Naive thymus-derived CD8-positive, alpha-beta T cell (primary cell): Measurements from ENCODE around the gene HOXD9. TPM values are rescaled to one million over a fixed set of nuclear protein-coding genes. Genes with fewer than 3 reads are reported as not detected.

Source experiments
- ATAC-seq, 2 donors: fragments of 150-1000 bp; cut with Tn5 transposase in 1 of 2; sonication (Bioruptor Pico), chemical (Tn5 transposase) in 1 of 2; 1 replicate in 1 of 2; 2 replicates in 1 of 2; pipeline ENCODE4 v1.10.0; 2021; ENCODE audit warnings: mild to moderate bottlenecking in 2 of 2, moderate library complexity in 2 of 2
- POLR2A ChIA-PET: fragments of 350-600 bp; sonication (Branson Sonifier 250); formaldehyde crosslinking; loops from one replicate; lab custom pipeline; 2021; ENCODE audit warnings: antibody characterized with exemption; lab: Charles Lee
- DNase-seq, 10 donors: peaks; one replicate each; pipeline versions ENCODE4 v3.0.0 to v3.0.0-alpha.2; 2020 to 2022
- H3K27ac Mint-ChIP-seq, 10 donors: one replicate each; pipeline ENCODE4 v1.8.0; 2020 to 2022; ENCODE audit warnings: mild to moderate bottlenecking in 10 of 10, mixed read lengths in 10 of 10, moderate library complexity in 4 of 10, inconsistent platforms in 1 of 10
- H3K27me3 Mint-ChIP-seq, 5 donors: one replicate each; pipeline ENCODE4 v1.8.0; 2021 to 2022; ENCODE audit warnings: mixed read lengths in 5 of 5
- H3K36me3 Mint-ChIP-seq, 3 donors: one replicate each; pipeline ENCODE4 v1.8.0; 2020 to 2022; ENCODE audit warnings: mixed read lengths in 3 of 3, mild to moderate bottlenecking in 2 of 3, inconsistent platforms in 1 of 3
- H3K4me1 Mint-ChIP-seq, 4 donors: one replicate each; pipeline ENCODE4 v1.8.0; 2021 to 2022; ENCODE audit warnings: mixed read lengths in 4 of 4
- H3K4me3 Mint-ChIP-seq, 10 donors: one replicate each; pipeline ENCODE4 v1.8.0; 2020 to 2022; ENCODE audit warnings: mild to moderate bottlenecking in 10 of 10, mixed read lengths in 10 of 10, moderate library complexity in 6 of 10, inconsistent platforms in 1 of 10
- H3K9me3 Mint-ChIP-seq, 9 donors: one replicate each; pipeline ENCODE4 v1.8.0; 2020 to 2022; ENCODE audit warnings: mixed read lengths in 9 of 9, mild to moderate bottlenecking in 3 of 9, inconsistent platforms in 1 of 9, moderate library complexity in 1 of 9
- polyA plus RNA-seq, 3 donors: library from polyadenylated mRNA; unstranded; fragments of 300-500 nt; fragmentation: Illumina TruSeq; gene quantifications; one replicate each; pipeline ENCODE4 v1.2.3, GENCODE V29; 2021
- total RNA-seq, 8 experiments: library from RNA in 2 of 8; stranded (reverse) in 2 of 8; gene quantifications; one replicate each; pipeline ENCODE4 v1.2.3 and lab custom pipeline; 2021 to 2026

HOXD9 gene
- total and polyA plus RNA-seq, 5 experiments from 2014 or later: not detected

DNA sequence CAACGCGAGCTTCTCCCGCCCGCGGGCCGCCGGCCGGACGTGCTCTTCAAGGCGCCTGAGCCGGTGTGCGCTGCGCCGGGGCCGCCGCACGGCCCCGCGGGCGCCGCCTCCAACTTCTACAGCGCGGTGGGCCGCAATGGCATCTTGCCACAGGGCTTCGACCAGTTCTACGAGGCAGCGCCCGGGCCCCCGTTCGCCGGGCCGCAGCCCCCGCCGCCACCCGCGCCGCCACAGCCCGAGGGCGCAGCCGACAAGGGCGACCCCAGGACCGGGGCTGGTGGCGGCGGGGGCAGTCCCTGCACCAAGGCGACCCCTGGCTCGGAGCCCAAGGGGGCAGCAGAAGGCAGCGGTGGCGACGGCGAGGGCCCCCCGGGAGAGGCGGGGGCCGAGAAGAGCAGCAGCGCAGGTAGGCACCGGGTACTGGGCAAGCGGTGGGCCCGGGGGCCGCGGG is 14.8 kb upstream of the HOXD9 start:
- no peak for DNase-seq
- H3K9me3 Mint-ChIP-seq: peaks cover 0 to 29% (median 5%) of the 10 kb centered on the region in 9 donors
- ATAC-seq: no peak
- no peak overlapping the region for H3K4me3 Mint-ChIP-seq
- POLR2A ChIA-PET: no interaction called here
- no peak overlapping the region for H3K27ac Mint-ChIP-seq
- peaks cover 49 to 86% (median 75%) of the 10 kb centered on the region in 5 donors for H3K27me3 Mint-ChIP-seq
- H3K36me3 Mint-ChIP-seq: peaks cover 0 to 28% (median 19%) of the 10 kb centered on the region in 3 donors
- peaks cover 23 to 45% (median 29%) of the 10 kb centered on the region in 4 donors for H3K4me1 Mint-ChIP-seq

DNA sequence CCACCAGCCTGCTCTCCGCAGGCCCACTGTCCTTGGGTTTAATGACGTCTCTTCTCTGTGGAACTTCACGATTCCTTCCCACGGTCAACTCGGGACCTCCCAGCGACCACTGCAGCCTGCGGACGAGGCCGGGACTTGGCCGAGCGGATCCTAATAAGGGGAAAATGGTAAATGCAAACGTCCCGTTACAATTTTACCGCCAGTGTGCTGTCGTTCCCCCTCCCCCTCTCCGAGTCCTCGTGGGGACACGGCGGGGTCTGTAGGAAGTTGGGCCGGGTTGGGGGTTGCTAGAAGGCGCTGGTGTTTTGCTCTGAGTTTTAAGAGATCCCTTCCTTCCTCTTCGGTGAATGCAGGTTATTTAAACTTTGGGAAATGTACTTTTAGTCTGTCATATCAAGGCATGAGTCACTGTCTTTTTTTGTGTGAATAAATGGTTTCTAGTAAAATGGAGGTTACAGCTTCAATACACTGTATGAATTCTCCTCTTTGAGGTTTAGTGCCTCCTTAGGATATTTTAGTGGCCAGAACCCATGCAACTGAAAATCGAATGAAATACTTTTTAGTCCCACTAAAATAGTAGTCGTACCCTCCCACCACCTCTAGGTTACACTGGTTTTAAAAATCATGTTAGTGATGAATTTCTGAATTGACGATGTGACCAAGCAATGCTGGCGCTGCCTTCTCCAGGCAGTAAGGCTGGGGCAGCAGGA is 13.2 kb upstream of the HOXD9 start:
- Mint-ChIP-seq H3K4me3 (peak overlapping the region; percentile 1 to 75 (median 40)), H3K9me3 (peaks cover 0 to 43% (median 8%) of the 10 kb centered on the region in 9 donors), H3K36me3 (peaks cover 0 to 34% (median 17%) of the 10 kb centered on the region in 3 donors), H3K4me1 (peaks cover 21 to 40% (median 26%) of the 10 kb centered on the region in 4 donors), H3K27me3 (peaks cover 51 to 86% (median 76%) of the 10 kb centered on the region in 5 donors), H3K27ac (peak overlapping the region in 3 of 10 donors; percentile 1 to 83 (median 49))
- no peak for DNase-seq
- POLR2A ChIA-PET: no interaction called here
- no peak for ATAC-seq

DNA sequence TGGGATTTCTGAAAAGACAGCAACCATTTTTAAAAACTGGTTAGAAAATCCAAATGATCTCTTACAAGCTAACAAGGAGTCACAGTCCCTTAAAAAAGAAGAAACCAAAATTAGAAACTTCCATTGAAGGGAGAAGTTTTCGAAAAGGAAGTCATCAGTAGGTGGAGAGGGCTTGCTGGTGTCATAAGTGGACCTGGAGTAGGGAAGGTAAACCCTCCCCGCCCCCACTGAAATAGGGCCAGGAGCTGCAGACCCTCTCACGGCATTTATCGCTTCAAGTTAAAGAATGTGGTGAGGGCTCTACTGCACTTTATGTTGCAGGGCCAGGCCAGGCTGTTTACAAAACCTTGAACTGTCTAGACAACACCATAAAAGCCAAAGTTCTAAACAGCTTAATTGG is 12.6 kb upstream of the HOXD9 start:
- peaks cover 0 to 46% (median 8%) of the 10 kb centered on the region in 9 donors for H3K9me3 Mint-ChIP-seq
- ATAC-seq: no peak

DNA sequence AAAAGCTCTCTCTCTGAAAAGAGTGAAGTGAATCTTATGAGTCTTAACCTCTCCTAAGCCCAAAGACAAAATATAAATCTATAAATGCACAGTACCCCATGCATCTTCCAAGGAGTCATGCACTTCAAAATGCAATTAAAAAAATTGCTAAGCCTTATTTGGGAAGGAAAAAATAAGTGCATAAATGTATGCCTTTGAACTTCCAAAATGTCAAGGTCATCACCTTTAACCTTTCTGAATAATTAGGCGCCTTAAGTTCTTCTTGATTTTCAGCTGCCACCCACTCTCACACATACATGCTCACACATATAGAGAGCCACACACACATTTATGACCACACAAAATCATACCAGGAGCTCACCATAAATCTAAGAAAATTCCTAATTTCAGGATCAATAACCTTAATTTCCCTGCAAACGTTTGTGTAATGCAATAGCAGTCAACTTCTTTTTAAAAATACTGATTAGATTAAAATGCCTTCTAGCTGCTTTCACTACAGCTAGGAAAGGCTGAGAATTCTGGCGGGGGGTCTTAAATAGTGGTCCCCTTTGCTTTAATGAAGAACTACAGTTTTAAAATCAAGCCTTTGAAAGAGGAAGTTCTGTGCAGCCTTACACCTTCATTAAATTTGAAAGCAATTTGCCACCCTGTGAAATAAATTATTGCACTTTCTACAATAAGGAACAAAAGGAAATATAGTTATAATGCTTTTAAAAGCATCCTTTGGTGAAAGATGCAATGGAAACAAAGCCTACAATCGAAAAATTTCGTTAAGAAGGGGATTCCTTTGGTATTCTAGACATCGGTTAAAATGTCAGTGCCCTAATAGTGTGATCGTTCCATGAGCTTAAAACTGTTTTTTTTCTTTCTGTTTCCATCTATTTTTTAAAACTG is 11.9 kb upstream of the HOXD9 start:
- peak overlapping the region in 2 of 10 donors; percentile 11 to 36 for H3K4me3 Mint-ChIP-seq
- peaks cover 0 to 51% (median 8%) of the 10 kb centered on the region in 9 donors for H3K9me3 Mint-ChIP-seq
- POLR2A ChIA-PET: no interaction called here
- H3K36me3 Mint-ChIP-seq: peaks cover 0 to 41% (median 11%) of the 10 kb centered on the region in 3 donors
- no peak for ATAC-seq
- no peak for DNase-seq
- peak overlapping the region in 2 of 10 donors; percentile 63 to 85 for H3K27ac Mint-ChIP-seq
- H3K27me3 Mint-ChIP-seq: peaks cover 47 to 84% (median 71%) of the 10 kb centered on the region in 5 donors
- H3K4me1 Mint-ChIP-seq: peaks cover 13 to 26% (median 17%) of the 10 kb centered on the region in 4 donors

More for the DNA sequence above, 12.6 kb upstream of the HOXD9 start:
- Mint-ChIP-seq H3K4me1 (peaks cover 17 to 34% (median 22%) of the 10 kb centered on the region in 4 donors), H3K36me3 (peaks cover 0 to 36% (median 14%) of the 10 kb centered on the region in 3 donors), H3K27ac (no peak overlapping the region), H3K27me3 (peaks cover 48 to 85% (median 74%) of the 10 kb centered on the region in 5 donors), H3K4me3 (peak overlapping the region in 2 of 10 donors; percentile 12 to 58)
- POLR2A ChIA-PET: no interaction called here
- no peak for DNase-seq

DNA sequence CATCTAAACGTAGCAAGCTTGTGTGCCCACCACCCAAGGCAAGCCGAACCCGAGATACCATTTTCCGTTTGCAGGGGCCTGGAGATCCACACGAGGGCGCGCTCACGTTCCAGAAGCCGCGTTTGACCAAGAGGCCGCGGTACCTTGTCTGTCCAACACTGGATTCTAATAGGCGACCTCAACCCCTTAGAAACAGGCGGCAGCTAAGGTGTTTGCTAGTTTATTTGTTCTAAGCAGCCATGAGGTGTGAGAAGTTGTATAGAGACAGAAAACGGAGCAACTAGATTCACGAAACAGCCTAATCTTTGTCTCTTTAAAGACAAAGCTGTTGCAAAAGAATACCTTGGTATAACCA is 11.2 kb upstream of the HOXD9 start:
- no peak for ATAC-seq
- Mint-ChIP-seq H3K9me3 (peaks cover 0 to 54% (median 8%) of the 10 kb centered on the region in 9 donors), H3K27me3 (peaks cover 43 to 84% (median 69%) of the 10 kb centered on the region in 5 donors), H3K27ac (peak overlapping the region in 2 of 10 donors; percentile 80 to 85), H3K4me1 (peaks cover 8 to 20% (median 12%) of the 10 kb centered on the region in 4 donors), H3K4me3 (peak overlapping the region in 2 of 10 donors; percentile 11 to 36), H3K36me3 (peaks cover 0 to 38% (median 6%) of the 10 kb centered on the region in 3 donors)
- DNase-seq: no peak
- POLR2A ChIA-PET: no interaction called here

DNA sequence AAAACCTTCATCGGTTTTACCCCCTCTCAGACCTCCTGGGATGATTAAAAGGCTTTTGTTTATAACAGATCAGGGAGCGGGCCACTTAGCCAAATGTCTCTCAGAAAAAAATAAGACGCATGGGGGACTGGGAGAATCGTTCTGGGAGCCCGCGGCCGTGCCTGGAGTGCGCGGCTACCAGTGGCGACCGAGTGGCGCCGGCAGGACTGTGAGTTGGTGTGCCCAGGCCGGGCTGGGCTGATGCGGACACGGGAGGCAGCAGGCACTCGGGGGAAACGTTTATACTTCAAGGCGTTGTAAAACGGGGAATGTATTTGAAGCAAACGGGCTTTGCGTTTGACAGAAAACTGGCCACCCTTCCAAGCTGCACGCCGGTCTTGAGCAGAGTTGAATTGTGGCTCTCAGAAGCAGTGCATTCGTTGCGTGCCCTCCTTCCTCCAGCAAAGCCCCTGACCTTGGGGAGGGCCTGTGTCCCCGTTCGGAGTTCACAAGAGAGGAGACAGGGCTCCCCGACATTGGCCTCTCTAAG is 10.6 kb upstream of the HOXD9 start:
- H3K27me3 Mint-ChIP-seq: peaks cover 44 to 85% (median 73%) of the 10 kb centered on the region in 5 donors
- POLR2A ChIA-PET: interaction anchor here (0.7 kb wide), 1 partner anchor 771 kb away, joined by 4 read pairs; no protein-coding TSS in a partner anchor
- peak overlapping the region in 3 of 10 donors; percentile 33 to 45 (median 34) for H3K4me3 Mint-ChIP-seq
- peaks cover 7 to 17% (median 10%) of the 10 kb centered on the region in 4 donors for H3K4me1 Mint-ChIP-seq
- peaks cover 0 to 60% (median 13%) of the 10 kb centered on the region in 9 donors for H3K9me3 Mint-ChIP-seq
- peak overlapping the region in 3 of 10 donors; percentile 8 to 85 (median 80) for H3K27ac Mint-ChIP-seq
- ATAC-seq (no peak), DNase-seq (no peak)
- peaks cover 2 to 40% (median 6%) of the 10 kb centered on the region in 3 donors for H3K36me3 Mint-ChIP-seq

DNA sequence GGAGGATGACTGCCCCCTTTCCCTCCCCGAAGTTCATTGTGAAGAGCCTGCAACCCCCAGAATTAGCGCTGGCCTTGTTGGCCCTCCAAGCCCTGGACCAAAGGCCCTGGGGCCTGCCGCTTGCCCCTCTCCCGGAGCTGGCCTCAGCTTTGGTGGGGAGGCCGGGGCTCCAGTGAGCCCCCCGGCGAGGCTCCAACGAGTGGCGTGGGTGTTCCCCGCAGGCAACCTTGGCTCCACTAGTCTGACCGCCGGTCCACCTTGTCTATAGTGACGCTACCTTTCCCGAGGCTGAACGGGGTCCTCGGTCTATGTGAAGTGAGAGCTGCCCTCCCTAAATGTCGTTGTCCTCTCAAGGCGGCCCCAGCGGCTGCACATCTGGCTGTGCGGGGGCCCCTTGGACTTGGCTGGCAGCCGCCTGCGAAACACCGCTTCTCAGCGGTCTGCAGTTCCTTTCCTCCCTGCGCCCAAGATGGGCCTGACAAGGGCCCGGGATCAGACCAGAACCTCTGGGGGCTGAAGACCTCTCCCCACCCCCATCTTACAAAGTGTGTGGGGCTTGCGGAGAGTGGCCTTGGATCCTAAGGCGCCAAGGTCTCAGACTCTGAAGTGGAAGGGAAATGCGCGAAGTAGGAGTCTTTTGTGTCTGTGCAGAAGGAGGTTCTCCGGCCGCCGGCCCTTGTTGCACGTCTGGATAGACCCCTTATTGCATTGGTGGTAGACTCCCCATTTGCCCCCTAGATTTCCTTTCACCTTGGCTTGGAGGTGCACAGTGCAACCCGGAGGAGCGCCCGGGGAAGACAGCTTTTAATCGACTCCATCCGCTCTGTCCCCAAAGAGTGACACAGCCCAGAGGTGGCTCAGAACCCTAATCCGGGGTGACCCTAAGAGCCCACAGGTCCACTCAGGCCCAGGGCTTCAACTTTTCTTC is 9.9 kb upstream of the HOXD9 start:
- POLR2A ChIA-PET: interaction anchor here (0.7 to 1.6 kb wide), 2 partner anchors 30 to 770 kb away, joined by 4 read pairs; no protein-coding TSS in a partner anchor
- H3K9me3 Mint-ChIP-seq: peaks cover 0 to 64% (median 14%) of the 10 kb centered on the region in 9 donors
- peaks cover 48 to 92% (median 75%) of the 10 kb centered on the region in 5 donors for H3K27me3 Mint-ChIP-seq
- ATAC-seq (no peak), DNase-seq (no peak)
- H3K27ac Mint-ChIP-seq: peak overlapping the region in 2 of 10 donors; percentile 85 to 91
- H3K36me3 Mint-ChIP-seq: peaks cover 6 to 42% (median 6%) of the 10 kb centered on the region in 3 donors
- H3K4me1 Mint-ChIP-seq: peaks cover 5 to 17% (median 7%) of the 10 kb centered on the region in 4 donors
- H3K4me3 Mint-ChIP-seq: peak overlapping the region in 5 of 10 donors; percentile 34 to 58 (median 45)

DNA sequence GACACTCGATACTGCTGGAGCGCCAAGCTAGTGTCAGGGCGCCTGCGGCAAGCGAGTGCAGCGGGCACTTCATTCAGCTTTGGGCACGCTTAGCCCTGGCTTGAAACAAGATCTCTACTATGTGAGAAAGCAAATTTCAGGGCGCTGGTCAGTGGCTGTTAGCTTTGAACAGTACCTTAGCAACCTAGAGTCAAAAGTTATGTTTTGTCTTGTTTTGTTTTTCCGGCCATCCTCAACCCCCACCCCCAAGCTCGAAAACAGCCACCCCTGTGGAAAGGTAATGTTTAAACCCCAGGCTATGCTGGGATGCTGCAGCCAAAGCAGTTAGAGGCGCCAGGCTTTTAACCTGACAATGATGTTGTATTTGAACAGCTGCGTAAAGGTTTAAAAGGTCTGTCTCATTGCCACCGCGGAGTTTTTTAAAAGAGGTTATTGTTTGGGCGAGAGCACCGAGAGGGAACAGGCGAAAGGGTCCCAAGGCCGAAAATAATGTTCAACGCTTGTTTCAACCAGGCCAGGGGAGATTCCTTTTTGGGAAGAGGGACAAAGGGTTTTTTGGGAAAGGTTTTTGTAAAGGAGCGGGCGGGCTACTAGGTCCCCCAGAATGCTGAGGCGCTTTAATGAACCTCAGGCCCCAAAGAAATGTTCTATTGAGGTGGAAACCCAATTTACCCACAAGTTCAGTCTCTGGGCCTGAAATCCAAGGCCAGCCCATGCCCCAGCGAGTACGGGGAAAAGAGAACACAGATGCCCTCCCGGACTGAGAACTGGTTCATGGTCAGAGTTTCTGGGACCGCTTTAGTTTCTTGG is 8.2 kb upstream of the HOXD9 start:
- Mint-ChIP-seq H3K9me3 (peaks cover 0 to 66% (median 19%) of the 10 kb centered on the region in 9 donors), H3K27me3 (peaks cover 59 to 98% (median 84%) of the 10 kb centered on the region in 5 donors), H3K36me3 (peaks cover 8 to 43% (median 9%) of the 10 kb centered on the region in 3 donors), H3K4me1 (peaks cover 1 to 13% (median 8%) of the 10 kb centered on the region in 4 donors), H3K4me3 (peak overlapping the region in 1 of 10 donors; percentile 29), H3K27ac (peak overlapping the region in 1 of 10 donors; percentile 7)
- ATAC-seq (no peak), DNase-seq (no peak)
- POLR2A ChIA-PET: interaction anchor here (1.6 kb wide), 1 partner anchor 32 kb away, joined by 4 read pairs; no protein-coding TSS in a partner anchor

DNA sequence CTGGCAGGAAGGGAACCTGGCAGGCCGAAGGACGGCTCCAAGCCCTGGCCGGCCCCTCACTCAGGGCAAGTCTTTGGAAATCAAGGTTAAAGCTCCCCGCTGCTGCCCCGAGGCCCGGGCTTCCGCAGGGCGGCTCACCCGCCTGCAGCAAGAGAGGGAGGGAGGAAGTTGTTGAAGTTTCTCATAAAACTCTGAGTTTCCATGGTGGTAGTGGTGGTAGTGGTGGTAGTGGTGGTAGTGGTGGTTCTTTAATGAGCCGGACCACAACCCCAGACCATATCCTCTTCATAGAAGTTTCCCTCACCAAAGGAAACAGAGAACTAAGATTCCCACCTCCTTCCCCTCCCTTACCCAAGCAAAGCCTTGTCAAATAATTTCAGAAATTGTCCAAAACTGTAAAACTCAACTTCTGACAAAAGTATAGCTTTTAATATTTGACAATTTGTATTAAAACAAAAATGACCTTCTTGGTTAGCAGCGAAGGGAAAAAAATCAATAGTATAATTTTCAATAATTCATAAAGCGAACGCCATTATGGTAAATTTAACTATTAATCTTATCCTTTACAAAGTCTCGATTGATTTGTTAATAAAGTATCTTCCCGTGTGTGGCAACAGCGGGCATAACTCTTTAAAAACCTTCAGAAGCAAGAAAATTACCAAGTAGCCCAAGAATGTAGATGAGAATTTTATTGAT is 7.4 kb upstream of the HOXD9 start:
- Mint-ChIP-seq H3K4me3 (no peak overlapping the region), H3K27me3 (peaks cover 59 to 98% (median 85%) of the 10 kb centered on the region in 5 donors), H3K4me1 (peaks cover 0 to 11% (median 7%) of the 10 kb centered on the region in 4 donors), H3K27ac (no peak overlapping the region), H3K36me3 (peaks cover 5 to 35% (median 8%) of the 10 kb centered on the region in 3 donors), H3K9me3 (peaks cover 0 to 64% (median 21%) of the 10 kb centered on the region in 9 donors)
- ATAC-seq: no peak
- no peak for DNase-seq
- POLR2A ChIA-PET: no interaction called here
